ENCODE measurements around the gene DIPK2A. TPM values are rescaled to one million over a fixed set of nuclear protein-coding genes. Genes with fewer than 3 reads are reported as not detected.

The DIPK2A gene
- total and polyA plus RNA-seq, 2 donors (not counting 3 experiments of a cell fraction or from before 2014, with no cell fraction given): 18.9 to 43.0 TPM

GRCh38 chr3:144011251-144011799, 39.7 kb downstream of the DIPK2A start:
- ChIA-PET CTCF (no interaction called here), POLR2A (no interaction called here)
- no peaks in the 10 kb centered on the region for H3K4me1 ChIP-seq (ENCODE audit: control insufficient read depth, extremely low read depth, insufficient read depth, low read length)
- intact Hi-C loops (cut with micrococcal nuclease): no loop called here
- no peak overlapping the region for H3K9ac ChIP-seq (replicated peaks; ENCODE audit: extremely low read depth, insufficient read depth, low read length)
- FAIRE-seq: no peak
- no peaks in the 10 kb centered on the region for H4K20me1 ChIP-seq (replicated peaks; ENCODE audit: control insufficient read depth, extremely low read depth, insufficient read depth, low read length)
- H3K27ac ChIP-seq (ENCODE audit: insufficient read depth, low read depth, low read length): no peak overlapping the region
- no peak overlapping the region for H3K4me3 ChIP-seq (replicated peaks in 1 of 3; ENCODE audit: insufficient read depth in 1 of 3, low read depth in 1 of 3, low read length in 3 of 3)
- H3K4me2 ChIP-seq (ENCODE audit: insufficient read depth, low read length): no peak overlapping the region
- no peaks in the 10 kb centered on the region for H3K27me3 ChIP-seq (ENCODE audit: control insufficient read depth in 2 of 2, insufficient read depth in 2 of 2, low read length in 2 of 2)
- H3K9me1 ChIP-seq (replicated peaks; ENCODE audit: control insufficient read depth, extremely low read depth, insufficient read depth, low read length): no peaks in the 10 kb centered on the region
- H2AFZ ChIP-seq (ENCODE audit: low read depth, low read length): no peak overlapping the region
- no peaks in the 10 kb centered on the region for H3K9me3 ChIP-seq (replicated peaks; ENCODE audit: control insufficient read depth, insufficient read depth, low read length)
- dilution Hi-C loops (cut with MboI; ENCODE audit: extremely low pct_ligation_motif_present, low sequenced_read_pairs): no loop called here
- BruUV-seq (replicated peaks): no TSS peak
- no peak for DNase-seq (ENCODE audit: low read depth, low spot score)
- no peaks in the 10 kb centered on the region for H3K79me2 ChIP-seq (ENCODE audit: control insufficient read depth, insufficient read depth, low read length)
- TF ChIP-seq FOS (IDR thresholded peaks at IDR 0.05; ENCODE audit: borderline replicate concordance, insufficient read depth, low read length): no peak
- no peak for TF ChIP-seq MAX (IDR thresholded peaks at IDR 0.05; ENCODE audit: insufficient read depth, insufficient read length)
- no peak for TF ChIP-seq MYC (IDR thresholded peaks at IDR 0.05; ENCODE audit: low read depth, low read length)
- no peak for TF ChIP-seq GATA2 (IDR thresholded peaks at IDR 0.05; ENCODE audit: insufficient read depth, insufficient read length, low read depth, low read length)
- TF ChIP-seq EZH2 (IDR thresholded peaks at IDR 0.05; ENCODE audit: borderline replicate concordance, low read depth, low read length, severe bottlenecking): no peak
- no peak for TF ChIP-seq JUN (IDR thresholded peaks at IDR 0.05; ENCODE audit: borderline replicate concordance, insufficient read depth, insufficient read length, low read depth)
- TF ChIP-seq POLR2A (IDR thresholded peaks at IDR 0.05; ENCODE audit: low read depth, low read length): no peak
- TF ChIP-seq POLR2AphosphoS5 (IDR thresholded peaks at IDR 0.05; ENCODE audit: insufficient read depth, low read depth, low read length): no peak
- no peak for TF ChIP-seq CTCF (IDR thresholded peaks at IDR 0.05; ENCODE audit: extremely low read depth in 1 of 2, insufficient read depth in 1 of 2, low read depth in 1 of 2, low read length in 2 of 2)
- no peaks in the 10 kb centered on the region for H3K36me3 ChIP-seq (ENCODE audit: control insufficient read depth in 2 of 2, extremely low read depth in 1 of 2, insufficient read depth in 2 of 2, low read length in 2 of 2)
